Keratinocyte (primary cell): Measurements from ENCODE around the gene TTC28. TPM values are rescaled to one million over a fixed set of nuclear protein-coding genes. Genes with fewer than 3 reads are reported as not detected.

ENCODE experiments used
- DNase-seq: peaks from one replicate; pipeline ENCODE4 v3.0.0-alpha.2; 2011; ENCODE audit warnings: low read depth, missing footprints, low spot score
- FAIRE-seq: peaks from 2 replicates; lab custom pipeline; 2011; peaks lifted over from hg19 to GRCh38; lab: Jason Lieb, UNC
- H2AFZ ChIP-seq: 2 replicates; pipeline ENCODE4 v1.6.0; 2012; ENCODE audit warnings: low read length, control low read depth, inconsistent platforms; ENCODE audit not compliant: control insufficient read depth
- H3K27ac ChIP-seq: 2 replicates; pipeline ENCODE4 v1.5.1; 2011; ENCODE audit warnings: low read length; ENCODE audit not compliant: control insufficient read depth, insufficient read depth
- H3K27me3 ChIP-seq: 3 replicates; pipeline ENCODE4 v1.6.0; 2011; ENCODE audit warnings: low read length; ENCODE audit not compliant: control insufficient read depth, insufficient read depth; ENCODE audit errors: extremely low read depth
- H3K36me3 ChIP-seq, 2 experiments: 2 replicates in 1 of 2; 3 replicates in 1 of 2; pipeline ENCODE4 v1.5.1; 2011; ENCODE audit warnings: low read length in 2 of 2, mild to moderate bottlenecking in 1 of 2; ENCODE audit not compliant: control insufficient read depth in 2 of 2, insufficient read depth in 2 of 2; ENCODE audit errors: extremely low read depth in 1 of 2
- H3K4me1 ChIP-seq: 3 replicates; pipeline ENCODE4 v1.5.1; 2011; ENCODE audit warnings: low read length; ENCODE audit not compliant: control insufficient read depth, insufficient read depth; ENCODE audit errors: extremely low read depth
- H3K4me2 ChIP-seq: 3 replicates; pipeline ENCODE4 v1.6.0; 2011; ENCODE audit warnings: low read depth, low read length; ENCODE audit not compliant: control insufficient read depth, insufficient read depth; ENCODE audit errors: extremely low read depth
- H3K4me3 ChIP-seq, 3 experiments: fragments of 200-600 bp in 1 of 3; sonication (generic) in 1 of 3; 2 replicates in 2 of 3; 3 replicates in 1 of 3; pipeline ENCODE4 v1.5.1; 2011 to 2016; ENCODE audit warnings: low read length in 3 of 3, mild to moderate bottlenecking in 3 of 3, control low read depth in 2 of 3, inconsistent platforms in 1 of 3, low read depth in 1 of 3, mixed read lengths in 1 of 3, mixed run types in 1 of 3, moderate library complexity in 1 of 3; ENCODE audit not compliant: control insufficient read depth in 2 of 3, insufficient read depth in 2 of 3; ENCODE audit errors: extremely low read depth in 1 of 3
- H3K79me2 ChIP-seq: 2 replicates; pipeline ENCODE4 v1.6.0; 2012; ENCODE audit warnings: low read length; ENCODE audit not compliant: control insufficient read depth, insufficient read depth
- H3K9ac ChIP-seq: 3 replicates; pipeline ENCODE4 v1.6.0; 2011; ENCODE audit warnings: low read length; ENCODE audit not compliant: control insufficient read depth, insufficient read depth; ENCODE audit errors: extremely low read depth
- H3K9me1 ChIP-seq: 3 replicates; pipeline ENCODE4 v1.6.0; 2011; ENCODE audit warnings: low read length; ENCODE audit not compliant: control insufficient read depth, insufficient read depth; ENCODE audit errors: extremely low read depth
- H3K9me3 ChIP-seq: 2 replicates; pipeline ENCODE4 v1.5.1; 2012; ENCODE audit warnings: low read depth, low read length; ENCODE audit not compliant: control insufficient read depth
- H4K20me1 ChIP-seq: 3 replicates; pipeline ENCODE4 v1.6.0; 2011; ENCODE audit warnings: low read length; ENCODE audit not compliant: control insufficient read depth, insufficient read depth; ENCODE audit errors: extremely low read depth
- CTCF ChIP-seq, 3 experiments: IDR thresholded peaks in 1 of 3; conservative IDR thresholded peaks in 1 of 3; optimal IDR thresholded peaks in 1 of 3; 2 replicates in 2 of 3; 3 replicates in 1 of 3; pipeline versions ENCODE3 to v1.5.1; 2011; ENCODE audit warnings: low read length in 3 of 3, mild to moderate bottlenecking in 3 of 3, moderate library complexity in 2 of 3, control low read depth in 1 of 3, inconsistent platforms in 1 of 3; ENCODE audit not compliant: insufficient read depth in 2 of 3; ENCODE audit errors: extremely low read depth in 1 of 3
- EZH2 ChIP-seq: IDR thresholded peaks from one replicate; pipeline ENCODE4 v1.6.1; 2012; ENCODE audit warnings: inconsistent platforms, mild to moderate bottlenecking, low read length, moderate library complexity
- dilution Hi-C: fragments of 300-500 bp; cut with MboI; formaldehyde crosslinking; loops from one replicate; pipeline ENCODE4 v1.7.0; 2020; ENCODE audit warnings: low sequenced_read_pairs; ENCODE audit not compliant: extremely low pct_ligation_motif_present
- polyA plus RNA-seq, 5 experiments: library from polyadenylated mRNA; depleted of rRNA in 3 of 5; stranded (reverse) in 3 of 5; stranded (forward) in 1 of 5; unstranded in 1 of 5; fragments of >200 nt; gene quantifications; 1 replicate in 1 of 5; 2 replicates in 3 of 5; 3 replicates in 1 of 5; pipeline versions ENCODE4 v1.2.1 to v1.2.3, GENCODE V29; 2011 to 2012; ENCODE audit warnings: missing spikeins in 2 of 5, low read depth in 1 of 5, low replicate concordance in 1 of 5

Gene TTC28
- polyA plus RNA-seq, 1 donor (not counting 4 experiments of a cell fraction or from before 2014, with no cell fraction given): 0.66 TPM

DNA sequence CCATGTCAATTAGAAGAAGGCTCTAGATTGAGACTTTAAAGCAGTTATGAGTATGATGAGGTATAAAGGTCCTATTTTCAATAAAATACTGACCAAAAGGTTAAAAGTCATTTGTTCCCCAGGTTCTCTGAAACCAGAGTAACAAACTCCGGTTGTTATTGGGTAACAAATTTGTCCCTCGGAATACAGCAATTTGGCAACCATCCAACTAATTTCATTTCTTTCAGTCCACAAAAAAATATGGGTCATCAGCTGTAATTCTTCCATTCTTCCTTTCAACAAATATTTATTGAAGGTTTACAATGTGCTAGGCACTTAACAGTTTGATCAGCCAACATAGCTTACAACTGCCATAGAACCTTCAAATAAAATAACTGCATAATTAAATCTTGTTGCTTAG lies 79.9 kb downstream of the TTC28 start:
- H3K4me2 ChIP-seq: no peak overlapping the region
- H3K4me1 ChIP-seq: no peaks in the 10 kb centered on the region
- no peak overlapping the region for H3K4me3 ChIP-seq
- H3K36me3 ChIP-seq: no peaks in the 10 kb centered on the region
- no peak overlapping the region for H3K27ac ChIP-seq
- no peak for DNase-seq
- dilution Hi-C loops: no loop called here
- H2AFZ ChIP-seq: no peak overlapping the region
- H3K9me3 ChIP-seq: no peaks in the 10 kb centered on the region
- no peak overlapping the region for H3K9ac ChIP-seq
- no peak for FAIRE-seq
- no peaks in the 10 kb centered on the region for H3K9me1 ChIP-seq
- TF ChIP-seq CTCF (optimal IDR thresholded peaks at IDR 0.05 in 1 of 3, IDR thresholded peaks at IDR 0.05 in 1 of 3, conservative IDR thresholded peaks at IDR 0.05 in 1 of 3; ENCODE audit: extremely low read depth in 1 of 3, insufficient read depth in 2 of 3, low read length in 3 of 3): no peak
- TF ChIP-seq EZH2: no peak
- H4K20me1 ChIP-seq: no peaks in the 10 kb centered on the region
- H3K79me2 ChIP-seq: no peaks in the 10 kb centered on the region
- H3K27me3 ChIP-seq: no peaks in the 10 kb centered on the region

- Histone ChIP-seq H3K79me2 (no peaks in the 10 kb centered on the region), H3K9ac (no peak overlapping the region), H3K4me1 (no peaks in the 10 kb centered on the region), H3K27me3 (no peaks in the 10 kb centered on the region), H4K20me1 (no peaks in the 10 kb centered on the region), H3K27ac (no peak overlapping the region), H3K9me1 (no peaks in the 10 kb centered on the region), H3K4me3 (no peak overlapping the region), H3K4me2 (no peak overlapping the region), H3K9me3 (no peaks in the 10 kb centered on the region), H3K36me3 (no peaks in the 10 kb centered on the region), H2AFZ (no peak overlapping the region)
- dilution Hi-C loops: no loop called here
- no peak for TF ChIP-seq EZH2
- no peak for TF ChIP-seq CTCF (optimal IDR thresholded peaks at IDR 0.05 in 1 of 3, IDR thresholded peaks at IDR 0.05 in 1 of 3, conservative IDR thresholded peaks at IDR 0.05 in 1 of 3; ENCODE audit: extremely low read depth in 1 of 3, insufficient read depth in 2 of 3, low read length in 3 of 3)
- FAIRE-seq (no peak), DNase-seq (no peak)
Observed at GRCh38 chr22:28597665-28598064, 82.0 kb downstream of the TTC28 start.
